GM13976 (cell line): Measurements from ENCODE around the gene MUSTN1.

ENCODE experiments used
- DNase-seq: peaks from one replicate; pipeline ENCODE4 v3.0.0; 2012; ENCODE audit warnings: low spot score
- in situ Hi-C: fragments of 300-500 bp; cut with MboI; formaldehyde crosslinking; loops from one replicate; pipeline ENCODE4 v1.12.0; 2022; ENCODE audit warnings: low sequenced_read_pairs, mixed read lengths, inconsistent platforms; ENCODE audit not compliant: unreplicated experiment
- TF ChIP-seq, protein P1 (sequence below): IDR thresholded peaks from 2 replicates; pipeline ENCODE4 v1.5.1; 2012; ENCODE audit warnings: borderline replicate concordance, mild to moderate bottlenecking; ENCODE audit not compliant: insufficient read depth; ENCODE audit errors: extremely low read depth, missing control alignments, control extremely low read depth

The MUSTN1 gene

DNA sequence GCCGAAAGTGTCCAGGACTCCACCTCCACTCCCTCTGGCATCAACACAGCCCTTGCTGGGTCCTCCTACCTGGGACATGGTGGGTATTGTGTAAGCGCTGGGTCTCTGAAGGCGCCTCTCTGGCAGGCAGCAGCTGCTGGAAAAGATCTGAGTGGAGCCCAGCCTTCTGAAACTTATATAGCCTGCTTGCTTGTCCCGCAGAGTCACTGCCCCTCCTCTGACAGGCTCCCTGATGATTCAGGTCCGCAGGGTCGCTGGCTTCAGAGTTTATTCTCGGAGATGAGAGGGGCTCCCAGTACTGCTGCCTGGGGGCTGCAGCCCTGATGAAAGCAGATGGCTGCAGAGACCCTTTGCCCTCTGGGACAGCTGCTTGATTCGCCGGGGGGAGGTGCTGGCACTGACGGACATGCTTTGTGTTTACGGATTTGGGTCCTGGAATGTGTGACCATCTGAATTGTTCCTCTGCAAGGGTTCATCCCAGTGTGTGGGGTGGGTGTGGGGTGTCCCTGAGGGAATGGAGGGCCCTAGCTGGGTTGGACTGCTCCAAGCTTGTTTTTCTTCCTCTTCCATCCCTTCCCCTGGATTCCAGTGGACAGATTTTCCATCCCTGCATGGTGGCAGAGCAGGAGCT lies at the start of gene MUSTN1:
TSS of gene MUSTN1 (minus strand) at position 149 of the 631 bp plus-strand sequence. CDS start at position 78, 71 bp downstream.
- in situ Hi-C loops: no loop called here
- TF ChIP-seq, protein P1, sequence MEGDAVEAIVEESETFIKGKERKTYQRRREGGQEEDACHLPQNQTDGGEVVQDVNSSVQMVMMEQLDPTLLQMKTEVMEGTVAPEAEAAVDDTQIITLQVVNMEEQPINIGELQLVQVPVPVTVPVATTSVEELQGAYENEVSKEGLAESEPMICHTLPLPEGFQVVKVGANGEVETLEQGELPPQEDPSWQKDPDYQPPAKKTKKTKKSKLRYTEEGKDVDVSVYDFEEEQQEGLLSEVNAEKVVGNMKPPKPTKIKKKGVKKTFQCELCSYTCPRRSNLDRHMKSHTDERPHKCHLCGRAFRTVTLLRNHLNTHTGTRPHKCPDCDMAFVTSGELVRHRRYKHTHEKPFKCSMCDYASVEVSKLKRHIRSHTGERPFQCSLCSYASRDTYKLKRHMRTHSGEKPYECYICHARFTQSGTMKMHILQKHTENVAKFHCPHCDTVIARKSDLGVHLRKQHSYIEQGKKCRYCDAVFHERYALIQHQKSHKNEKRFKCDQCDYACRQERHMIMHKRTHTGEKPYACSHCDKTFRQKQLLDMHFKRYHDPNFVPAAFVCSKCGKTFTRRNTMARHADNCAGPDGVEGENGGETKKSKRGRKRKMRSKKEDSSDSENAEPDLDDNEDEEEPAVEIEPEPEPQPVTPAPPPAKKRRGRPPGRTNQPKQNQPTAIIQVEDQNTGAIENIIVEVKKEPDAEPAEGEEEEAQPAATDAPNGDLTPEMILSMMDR: no peak
- DNase-seq: no peak

DNA sequence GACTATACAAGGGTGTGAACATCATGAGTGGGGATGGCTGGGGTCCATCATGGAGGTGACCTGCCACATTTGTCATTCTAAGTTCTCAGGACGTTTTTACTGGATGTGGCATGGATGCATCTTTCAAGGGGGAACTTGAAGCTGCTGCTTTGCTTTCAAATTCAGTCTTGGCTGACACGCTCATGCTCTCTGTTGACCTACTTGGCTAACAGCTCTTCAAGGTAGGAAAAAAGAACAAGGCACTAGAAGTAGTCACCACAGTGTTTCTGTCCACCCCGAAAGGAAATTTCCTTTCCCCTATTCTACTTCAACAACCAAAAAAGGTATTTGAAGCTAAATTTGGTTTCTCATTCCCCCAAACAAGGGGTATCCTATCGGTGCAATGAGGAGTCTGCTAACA lies 47.6 kb upstream of the MUSTN1 start:
- in situ Hi-C loops: no loop called here
- TF ChIP-seq, protein P1: no peak
- no peak for DNase-seq

- in situ Hi-C loops: no loop called here
- DNase-seq: no peak
- TF ChIP-seq, protein P1: no peak
These were observed 47.1 kb upstream of the MUSTN1 start for GRCh38 chr3:52881871-52882270.

DNA sequence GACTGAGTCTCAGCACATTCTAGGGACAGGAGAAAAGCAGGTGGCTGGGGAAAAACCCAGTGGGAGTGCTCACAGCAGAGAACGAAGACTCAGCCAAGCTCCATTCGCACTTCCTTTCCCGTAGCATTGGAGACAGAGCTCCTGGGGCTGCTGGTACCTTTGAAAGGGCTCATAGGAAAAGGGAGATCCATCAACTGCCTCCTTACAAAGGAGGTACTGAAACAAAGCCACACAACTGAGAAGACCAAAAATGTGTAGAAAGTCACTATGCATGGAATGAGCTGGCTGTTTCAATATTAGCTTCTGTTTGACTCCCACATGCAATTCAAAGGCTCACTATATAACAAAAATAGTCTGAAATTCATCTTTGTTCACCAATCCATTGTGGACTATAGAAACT lies 45.7 kb upstream of the MUSTN1 start:
- in situ Hi-C loops: no loop called here
- TF ChIP-seq, protein P1: no peak
- DNase-seq: peak; percentile 66

DNA sequence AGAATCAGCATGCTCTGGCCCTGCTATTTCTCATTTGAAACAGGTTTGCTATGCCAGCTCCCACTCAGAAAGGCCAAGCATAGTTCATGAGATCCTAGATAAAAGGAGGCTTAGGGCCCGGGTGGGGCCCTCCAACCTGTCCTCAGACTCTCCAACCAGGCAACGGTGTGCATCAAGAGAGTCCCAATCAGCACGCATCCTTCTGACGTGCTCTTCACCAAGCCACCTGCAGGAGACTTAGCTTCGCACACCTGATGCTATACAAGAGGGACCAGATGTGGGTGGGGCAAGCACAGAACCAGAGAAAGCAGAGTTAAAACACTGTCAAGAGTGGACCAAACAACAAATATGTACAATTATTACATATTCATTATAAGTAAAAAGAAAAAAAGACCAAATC lies 45.2 kb upstream of the MUSTN1 start:
- TF ChIP-seq, protein P1: no peak
- no peak for DNase-seq
- in situ Hi-C loops: no loop called here

- DNase-seq: no peak
- TF ChIP-seq, protein P1: no peak
- in situ Hi-C loops: no loop called here
These were observed 44.8 kb upstream of the MUSTN1 start for GRCh38 chr3:52879581-52879980.
